IPS DF 4.7 (cell line): ENCODE results near the gene CAND2.
A peak's percentile ranks its signal among the peaks of the same experiment; 100 is the strongest.
"Not testable (repeated sequence)": the region's sequence is repeated elsewhere in the genome, so short reads cannot be mapped to it uniquely, and the experiment has no call there.

Experiments used
- DNase-seq: peaks from one replicate; pipeline ENCODE4 v3.0.0-alpha.2; 2013; ENCODE audit warnings: low spot score; ENCODE audit errors: extremely low read depth

Gene CAND2

DNA sequence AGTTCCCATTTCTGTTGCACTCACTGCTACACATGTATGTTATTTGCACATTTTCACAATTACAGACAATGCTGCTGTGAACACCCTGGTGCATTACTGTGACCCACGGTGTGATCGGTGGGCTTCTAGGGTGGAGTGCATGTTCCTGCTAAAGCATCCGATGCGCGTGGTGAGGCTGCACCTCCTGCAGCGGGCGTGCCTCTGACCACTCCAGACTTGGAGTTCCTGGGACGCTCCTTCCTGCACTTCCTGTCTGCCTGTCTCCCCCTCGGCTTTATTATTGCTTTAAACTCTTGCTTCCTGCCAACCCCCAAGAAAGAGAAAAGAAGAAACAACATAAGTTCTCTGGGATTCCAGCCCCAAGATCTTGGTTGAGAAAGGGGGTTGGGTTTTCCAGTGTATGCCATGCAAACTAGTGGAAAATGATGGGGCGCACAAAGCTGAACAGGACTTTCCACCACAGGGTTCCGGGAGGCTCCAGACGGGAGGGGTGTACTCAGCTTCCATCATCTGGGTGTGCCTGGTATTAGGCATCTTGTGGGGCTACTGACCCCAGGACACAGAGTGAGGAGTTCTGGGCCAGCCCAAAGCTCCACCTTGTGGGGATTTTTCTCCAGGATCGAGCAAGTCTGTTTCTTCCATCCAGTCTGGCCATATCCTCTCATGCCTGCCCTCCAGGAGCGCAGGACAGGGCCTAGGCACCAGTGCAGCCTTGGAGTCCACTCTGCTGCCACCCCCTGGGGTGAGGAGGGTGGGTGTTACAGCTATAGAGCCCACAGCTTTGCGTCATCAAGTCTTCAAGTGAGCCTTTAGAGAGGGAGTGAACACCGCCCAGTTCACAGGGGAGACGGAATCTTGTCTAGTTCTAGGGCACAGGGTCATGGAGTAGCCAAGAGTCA is 33.7 kb downstream of the CAND2 start:
- DNase-seq, result no peak

- DNase-seq, result no peak
Observed at GRCh38 chr3:12830785-12831156, 34.3 kb downstream of the CAND2 start.

- DNase-seq, result no peak
Observed at GRCh38 chr3:12831301-12831866, 34.9 kb downstream of the CAND2 start.

- no peak for DNase-seq
Observed at GRCh38 chr3:12832350-12833221, 36.1 kb downstream of the CAND2 start.

GRCh38 chr3:12833222-12834161 is 37.0 kb downstream of the CAND2 start:
- DNase-seq, result no peak

- DNase-seq, result no peak
Observed at GRCh38 chr3:12835052-12835665, 38.7 kb downstream of the CAND2 start.

DNA sequence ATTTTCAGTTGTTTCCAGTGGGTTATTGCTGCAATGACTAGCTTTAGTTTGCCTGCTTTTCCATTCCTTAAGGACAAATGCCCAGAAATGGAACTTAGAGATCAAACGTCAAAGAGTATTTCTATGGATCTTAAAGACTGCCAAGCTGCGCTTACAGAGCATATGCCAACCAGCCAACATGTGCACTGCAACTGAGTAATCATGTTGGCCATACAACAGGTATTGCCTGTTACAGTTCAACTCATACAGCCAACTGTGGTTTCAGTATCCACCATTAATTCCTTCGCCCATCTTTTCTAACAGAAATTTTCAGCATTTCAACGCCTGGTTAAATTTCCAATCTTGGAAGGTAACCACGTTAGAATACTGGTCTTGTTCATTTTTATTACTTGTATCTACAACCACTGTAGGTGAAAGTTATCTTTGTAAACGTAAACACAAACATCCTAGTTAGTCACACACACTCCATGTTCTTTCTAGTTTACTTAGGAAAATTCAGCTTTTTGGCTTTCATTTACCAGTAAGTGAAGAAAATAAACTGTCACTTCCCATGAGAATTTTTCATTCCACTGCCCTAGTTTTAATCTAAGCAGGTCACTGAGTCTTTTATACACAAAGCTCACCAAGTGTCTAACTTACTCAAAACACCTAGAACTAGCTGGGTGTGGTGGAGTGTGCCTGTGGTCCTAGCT is 41.0 kb downstream of the CAND2 start:
- no peak for DNase-seq

DNA sequence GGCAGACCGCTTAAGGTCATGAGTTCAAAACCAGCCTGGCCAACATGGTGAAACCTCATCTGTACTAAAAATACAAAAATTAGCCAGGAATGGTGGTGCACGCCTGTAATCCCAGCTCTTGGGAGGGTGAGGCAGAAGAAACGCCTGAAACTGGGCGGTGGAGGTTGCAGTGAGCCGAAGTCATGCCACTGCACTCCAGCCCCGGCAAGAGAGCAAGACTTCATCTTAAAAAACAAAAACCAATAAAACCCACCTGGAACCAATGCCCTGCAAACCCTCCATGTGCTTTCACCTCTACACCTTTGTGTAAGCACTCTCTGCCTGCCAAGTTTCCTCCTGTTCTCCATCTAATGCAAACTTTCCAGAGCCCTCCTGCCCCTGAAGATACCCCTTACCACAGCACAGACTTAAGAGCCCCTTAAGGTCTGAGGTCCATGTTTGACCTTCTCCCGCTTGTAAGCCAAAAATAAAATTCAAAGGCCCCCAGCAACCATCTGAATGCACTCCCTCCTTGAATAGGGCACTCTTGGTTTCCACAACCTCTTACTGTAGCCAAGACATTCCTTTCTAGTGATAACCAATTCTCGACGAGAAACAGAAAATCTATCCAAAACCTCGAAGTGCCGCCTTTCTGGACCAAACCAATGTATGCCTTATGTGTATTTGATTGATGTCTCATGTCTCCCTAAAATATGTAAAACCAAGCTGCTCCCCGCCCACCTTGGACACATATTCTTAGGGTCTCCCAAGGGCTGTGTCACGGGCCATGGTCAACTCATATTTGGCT is 41.9 kb downstream of the CAND2 start:
- DNase-seq, result no peak

DNA sequence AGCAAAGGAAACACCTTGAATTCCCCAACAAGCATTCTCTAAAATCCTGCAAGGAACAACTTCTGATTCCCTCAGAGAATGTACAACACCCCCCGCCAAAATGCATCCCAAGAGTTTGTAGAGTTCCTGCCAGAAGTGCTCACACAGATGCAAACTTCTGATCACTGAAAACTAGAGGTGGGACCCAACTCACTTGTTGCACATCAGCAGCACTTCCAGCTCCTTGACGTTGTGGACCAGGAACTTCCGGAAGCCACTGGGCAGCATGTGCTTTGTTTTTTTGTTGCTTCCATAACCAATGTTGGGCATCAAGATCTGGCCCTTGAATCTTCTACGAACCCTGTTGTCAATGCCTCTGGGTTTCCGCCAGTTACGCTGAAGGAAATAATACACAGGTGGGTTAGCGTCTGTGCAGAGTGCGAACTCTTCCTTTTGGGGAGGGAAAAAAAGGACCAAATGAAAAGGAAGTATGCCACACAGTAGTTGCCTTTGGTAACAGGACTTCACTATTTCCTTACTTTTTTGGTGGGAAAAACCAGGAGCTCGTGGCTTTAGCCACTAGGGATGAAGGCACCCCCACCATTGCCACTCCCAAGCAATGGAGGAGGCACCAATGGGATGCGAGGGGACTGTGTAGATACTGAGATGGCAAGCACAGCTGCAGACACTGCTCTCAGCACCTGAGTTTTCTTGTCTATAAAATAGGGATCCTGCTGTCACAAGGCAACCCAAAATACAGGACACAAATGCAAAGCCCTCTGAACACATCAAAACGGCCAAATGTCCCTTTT is 42.9 kb downstream of the CAND2 start:
- DNase-seq, result no peak

GRCh38 chr3:12840148-12840547 is 43.7 kb downstream of the CAND2 start:
- not testable (repeated sequence) for DNase-seq

DNA sequence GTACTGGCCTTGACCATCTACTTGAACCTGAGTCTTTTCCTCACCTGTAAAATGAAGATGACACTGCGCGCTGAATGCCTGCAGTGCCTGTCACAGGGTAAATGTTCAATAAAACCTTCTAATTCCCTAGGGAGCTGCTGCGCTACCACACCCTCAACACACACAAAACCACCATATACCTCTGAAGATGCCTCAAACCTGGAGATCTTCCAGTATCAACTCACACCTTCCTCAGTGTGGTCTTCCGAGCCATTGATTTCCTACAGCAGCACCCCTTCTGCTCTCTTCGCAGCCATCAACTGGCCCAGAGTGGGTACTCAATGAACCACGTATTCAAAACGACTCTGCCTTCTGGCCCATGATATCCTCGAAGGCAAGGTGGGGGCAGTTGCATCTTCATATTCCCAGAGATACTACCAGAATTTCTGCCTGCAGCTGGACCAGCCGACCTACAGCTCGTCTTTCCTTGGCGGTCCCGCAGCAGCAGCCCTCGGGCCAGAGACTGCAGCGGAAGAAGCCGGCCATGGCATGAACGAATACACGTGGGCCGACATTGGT is 44.2 kb downstream of the CAND2 start:
- no peak for DNase-seq

DNA sequence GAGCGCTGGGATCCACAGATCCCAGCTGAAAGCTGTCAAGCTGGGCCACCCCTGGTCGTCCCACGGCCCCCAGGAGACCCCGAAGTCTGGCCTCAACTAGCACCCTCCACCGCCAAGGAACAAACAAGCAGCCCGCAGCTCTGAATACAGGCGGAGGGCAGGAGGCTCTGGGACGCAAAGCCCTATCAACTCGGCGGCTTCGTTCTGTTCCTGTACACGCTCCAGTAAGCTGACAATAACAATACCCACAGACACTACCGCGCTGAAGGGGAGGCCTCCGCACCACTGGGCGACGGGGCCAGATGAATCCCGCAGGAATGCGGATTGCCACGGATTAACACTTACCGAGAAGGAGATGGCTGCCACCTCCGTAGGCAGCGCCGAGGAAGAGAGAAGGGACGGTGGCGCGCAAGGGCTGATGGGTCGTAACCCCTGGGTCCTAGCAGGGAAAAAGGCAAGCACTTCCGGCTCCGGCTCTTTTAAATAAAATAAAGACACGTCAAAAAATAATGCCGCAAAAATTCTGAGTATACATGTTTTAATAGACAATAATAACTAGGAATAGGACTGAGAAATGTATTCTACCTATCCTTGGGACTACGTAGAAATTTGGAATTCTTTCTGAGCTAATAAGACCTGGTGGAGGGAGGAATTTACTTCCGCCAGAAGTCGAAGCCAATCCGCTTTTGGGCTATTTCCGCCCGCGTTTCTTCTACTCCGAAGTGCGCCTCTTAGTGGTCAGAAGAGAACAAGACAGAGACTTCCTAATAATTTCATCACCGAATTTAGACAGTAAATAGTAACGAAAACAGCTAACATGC is 44.9 kb downstream of the CAND2 start, which contains the start of gene RPL32:
RPL32 (minus strand) TSS at position 417 of the 821 bp plus-strand sequence. CDS start 1,328 bp downstream, outside the sequence.
- DNase-seq, result peak; percentile 89

DNA sequence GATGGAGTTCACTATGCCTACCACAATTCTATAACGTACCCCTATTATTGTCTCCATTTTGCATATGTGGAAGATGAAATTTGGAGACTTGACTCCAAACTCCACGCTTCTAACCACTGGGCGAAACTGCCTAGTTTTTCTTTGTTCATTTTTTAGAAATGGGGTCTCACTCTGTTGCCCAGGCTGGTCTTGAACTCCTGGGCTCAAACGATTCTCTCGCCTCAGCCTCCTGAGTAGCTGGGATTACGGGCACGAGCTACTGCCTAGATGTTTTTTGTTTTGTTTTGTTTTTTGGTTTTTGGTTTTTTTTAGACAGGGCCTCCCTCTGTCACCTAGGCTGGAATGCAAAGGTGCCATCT is 45.5 kb downstream of the CAND2 start:
- DNase-seq, result no peak

DNA sequence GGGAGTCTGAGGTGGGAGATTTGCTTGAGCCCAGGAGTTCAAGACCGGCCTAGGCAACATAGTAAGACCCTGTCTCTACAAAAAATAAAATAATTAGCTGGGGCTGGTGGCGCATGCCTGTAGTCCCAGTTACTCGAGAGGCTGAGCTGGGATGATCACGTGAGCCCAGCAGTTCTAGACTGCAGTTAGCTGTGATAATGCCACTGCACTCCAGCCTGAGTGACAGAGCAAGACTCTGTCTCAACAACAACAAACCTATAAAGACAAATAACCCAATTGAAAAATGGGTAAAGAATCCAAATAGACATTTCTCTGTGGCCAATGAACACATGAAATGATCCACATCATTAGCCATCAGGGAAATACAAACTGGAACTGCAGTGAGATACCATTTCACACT is 46.0 kb downstream of the CAND2 start:
- DNase-seq, result no peak

GRCh38 chr3:12845811-12846210 is 49.3 kb downstream of the CAND2 start:
- DNase-seq, result no peak

DNA sequence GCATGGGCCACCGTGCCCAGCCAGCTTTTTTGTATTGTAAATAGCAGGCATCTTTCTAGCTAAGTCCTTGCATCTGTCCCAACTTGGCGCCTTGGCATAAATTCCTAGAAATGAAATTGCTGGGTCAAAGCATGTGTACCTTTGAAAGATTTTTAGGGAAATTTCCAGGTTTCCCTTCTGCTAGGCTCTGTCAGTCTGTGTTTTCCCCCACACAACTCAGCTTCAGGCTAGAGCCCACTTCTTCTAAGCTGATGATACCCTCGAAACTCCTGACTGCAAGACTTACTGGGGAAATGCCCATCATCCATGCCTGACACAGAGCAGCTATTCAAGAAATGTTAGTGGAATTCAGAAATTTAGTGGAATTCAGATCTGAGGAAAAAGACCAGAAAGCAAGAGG is 55.7 kb downstream of the CAND2 start:
- DNase-seq, result no peak

GRCh38 chr3:12853847-12854246 is 57.4 kb downstream of the CAND2 start:
- not testable (repeated sequence) for DNase-seq
